AG20443 (cell line): ENCODE measurements around the gene TBXAS1.

Experiments
- DNase-seq: peaks from one replicate; pipeline ENCODE4 v3.0.0; 2012; ENCODE audit warnings: low spot score, mixed read lengths

The TBXAS1 gene

DNA sequence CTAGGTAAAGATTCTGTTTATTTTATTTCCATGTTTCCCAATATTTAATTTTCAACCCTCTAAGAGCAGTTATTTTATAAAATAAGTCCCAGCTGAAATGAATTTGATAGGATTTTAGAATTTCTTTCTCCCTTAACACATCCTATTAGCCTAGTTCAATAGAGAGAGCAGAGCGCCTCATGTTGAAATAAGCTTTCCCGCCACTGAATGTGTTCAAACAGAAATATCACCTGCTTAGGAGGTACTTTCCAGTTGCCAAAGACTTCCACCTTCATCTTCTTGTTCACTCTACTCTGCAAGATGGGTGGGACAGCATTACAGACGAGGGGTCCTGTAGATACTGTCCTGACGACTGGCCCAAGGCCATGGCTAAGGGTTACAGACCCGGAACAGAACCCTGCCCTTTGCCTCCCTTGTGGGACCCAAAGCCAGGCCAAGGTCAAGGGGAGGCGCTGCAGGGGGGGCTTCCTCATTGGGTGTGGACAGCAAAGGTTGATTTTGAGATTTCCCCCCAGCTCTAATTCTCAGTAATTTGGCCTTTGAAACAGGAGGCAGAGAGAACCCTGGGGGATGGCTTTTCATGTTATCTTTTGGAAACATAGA lies 171.7 kb downstream of the TBXAS1 start:
- DNase-seq, result no peak

DNA sequence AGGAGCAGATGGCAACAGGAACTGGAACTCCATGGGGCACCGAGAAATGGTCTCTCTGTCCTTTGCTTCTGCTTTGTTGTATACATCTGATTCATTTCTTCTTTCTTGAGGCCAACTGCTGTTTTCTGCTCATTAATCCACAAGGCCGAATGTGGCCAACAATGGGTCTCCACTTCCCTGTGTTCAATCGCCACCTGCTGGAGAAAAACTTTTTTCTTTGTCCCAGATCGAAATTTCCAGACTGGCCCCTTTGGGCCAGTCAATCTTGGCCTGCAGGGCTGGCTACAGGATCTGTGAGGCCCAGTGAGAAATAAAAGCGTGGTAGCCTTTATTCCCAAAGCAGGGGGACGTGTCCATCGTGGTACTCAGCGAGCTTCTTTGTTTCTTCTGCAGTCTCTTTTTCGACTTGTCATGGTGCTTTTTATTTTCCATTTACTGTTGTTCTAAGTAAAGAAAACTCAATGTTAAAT lies 174.9 kb downstream of the TBXAS1 start:
- peak; percentile 81 for DNase-seq

DNA sequence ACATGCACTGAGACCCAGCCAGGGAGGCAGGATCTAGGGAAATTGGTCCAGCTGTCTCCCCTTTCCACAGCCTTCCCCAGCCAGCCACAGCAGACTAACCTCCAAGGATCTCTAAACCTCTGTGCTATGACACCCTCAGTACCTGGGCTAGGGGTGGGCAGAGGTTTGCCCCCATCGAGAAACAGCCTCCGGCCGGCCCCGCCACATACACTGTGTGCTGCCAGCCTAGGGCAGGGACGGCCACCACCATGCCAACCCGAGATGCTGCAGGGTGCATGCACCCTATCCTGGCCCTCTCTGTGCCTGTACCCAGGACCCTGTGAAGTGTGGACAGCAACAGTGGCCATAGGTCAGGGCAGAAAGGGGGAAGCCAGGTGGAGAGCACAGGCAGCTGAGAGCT lies 175.6 kb downstream of the TBXAS1 start:
- no peak for DNase-seq

DNA sequence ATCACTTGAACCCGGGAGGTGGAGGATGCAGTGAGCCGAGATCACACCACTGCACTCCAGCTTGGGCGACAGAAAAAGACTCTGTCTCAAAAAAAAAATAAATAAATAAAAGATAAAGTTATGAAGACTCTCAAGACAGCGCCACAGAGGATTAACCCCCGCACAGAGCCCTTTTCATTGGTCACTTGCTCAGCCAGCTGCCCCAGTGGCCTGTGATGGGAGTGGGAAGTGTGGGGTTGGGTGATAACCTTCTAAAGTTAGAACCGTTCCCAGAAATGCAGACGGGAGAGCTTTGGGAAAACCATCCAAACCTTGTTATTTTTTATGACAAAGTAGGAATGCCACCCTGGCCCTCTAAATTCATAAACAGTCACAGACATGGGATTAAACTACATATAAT lies 176.3 kb downstream of the TBXAS1 start:
- no peak for DNase-seq

DNA sequence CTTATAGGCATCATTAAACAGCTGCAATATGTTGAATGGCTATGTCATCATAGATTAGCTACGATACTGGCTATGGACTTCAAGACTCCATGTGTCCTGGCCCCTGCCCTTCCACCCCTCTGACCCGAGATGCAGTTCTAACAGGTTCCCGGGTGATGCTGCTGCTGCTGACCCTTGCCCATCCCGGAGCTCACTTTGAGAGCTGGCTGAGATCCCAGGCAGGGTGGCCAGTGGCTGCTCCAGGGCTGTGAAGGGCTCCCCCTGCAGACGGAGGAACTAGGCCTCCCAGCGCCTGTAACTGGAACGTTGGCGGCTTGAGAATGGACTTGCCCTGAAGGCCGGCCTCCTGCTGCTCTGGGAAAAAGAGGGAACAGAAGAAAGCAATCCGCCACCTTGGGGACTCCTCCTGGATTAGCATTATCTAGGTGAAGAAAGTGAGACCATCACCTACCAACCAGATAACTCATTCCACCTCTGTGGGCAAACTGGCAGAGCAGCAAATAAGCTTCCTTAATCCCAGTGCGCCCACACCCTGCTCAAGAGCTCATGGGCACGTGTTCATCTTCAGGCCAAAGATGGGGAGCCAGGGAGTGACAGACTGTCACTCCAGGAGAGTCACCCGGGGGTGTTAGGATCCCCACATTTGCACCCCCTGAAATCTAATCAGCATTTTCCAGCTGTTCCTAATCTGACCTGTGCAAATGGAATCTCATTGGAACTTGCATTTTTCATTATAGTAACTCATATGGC lies 176.9 kb downstream of the TBXAS1 start:
- DNase-seq, result peak; percentile 61

DNA sequence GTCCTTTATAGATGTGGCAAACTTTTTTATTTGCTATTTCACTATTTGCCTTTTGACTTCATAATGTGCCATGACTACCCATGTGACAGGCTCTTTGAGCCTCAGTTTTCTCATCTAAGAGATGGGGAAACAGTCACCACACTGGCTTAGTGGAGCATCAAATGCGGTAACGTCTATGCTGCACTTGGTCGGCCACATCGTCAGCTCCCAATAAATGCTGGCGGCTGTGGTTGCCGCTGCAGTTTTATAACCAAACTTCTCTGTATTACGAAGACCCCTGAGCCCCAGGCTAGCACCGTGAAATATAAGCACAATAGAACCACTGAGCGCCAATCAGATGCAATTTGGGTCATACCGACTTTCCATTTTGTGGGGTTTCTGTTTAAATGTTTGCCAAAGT lies 177.5 kb downstream of the TBXAS1 start:
- no peak for DNase-seq

DNA sequence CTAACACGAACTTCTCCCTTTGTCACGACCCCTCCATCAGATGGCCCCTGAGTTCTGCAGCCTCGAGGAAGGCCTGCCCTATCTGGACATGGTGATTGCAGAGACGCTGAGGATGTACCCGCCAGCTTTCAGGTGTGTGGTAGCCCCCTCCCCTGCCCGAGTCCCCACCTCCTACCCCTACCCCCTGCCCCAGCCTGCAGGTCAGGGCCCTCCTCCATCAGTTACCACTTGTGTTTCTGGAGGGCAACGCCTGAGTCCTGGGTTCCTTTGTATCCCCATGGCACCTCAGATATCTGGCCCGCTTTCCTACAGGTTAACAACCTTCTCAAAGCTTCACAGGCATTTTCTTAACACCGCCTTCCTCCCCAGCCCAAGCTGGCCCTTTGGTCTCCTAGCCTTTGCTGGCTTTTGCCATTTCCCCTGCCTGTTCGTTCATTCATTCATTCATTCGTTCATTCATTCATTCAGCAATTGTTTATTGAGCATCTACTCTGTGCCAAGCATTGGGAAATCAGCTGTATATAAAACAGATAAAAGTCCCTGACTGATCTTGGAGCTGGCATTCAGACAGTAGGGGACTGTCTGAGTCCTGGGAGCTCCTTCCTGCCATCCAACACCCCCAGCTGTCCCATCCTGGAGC lies 178.1 kb downstream of the TBXAS1 start:
- no peak for DNase-seq

DNA sequence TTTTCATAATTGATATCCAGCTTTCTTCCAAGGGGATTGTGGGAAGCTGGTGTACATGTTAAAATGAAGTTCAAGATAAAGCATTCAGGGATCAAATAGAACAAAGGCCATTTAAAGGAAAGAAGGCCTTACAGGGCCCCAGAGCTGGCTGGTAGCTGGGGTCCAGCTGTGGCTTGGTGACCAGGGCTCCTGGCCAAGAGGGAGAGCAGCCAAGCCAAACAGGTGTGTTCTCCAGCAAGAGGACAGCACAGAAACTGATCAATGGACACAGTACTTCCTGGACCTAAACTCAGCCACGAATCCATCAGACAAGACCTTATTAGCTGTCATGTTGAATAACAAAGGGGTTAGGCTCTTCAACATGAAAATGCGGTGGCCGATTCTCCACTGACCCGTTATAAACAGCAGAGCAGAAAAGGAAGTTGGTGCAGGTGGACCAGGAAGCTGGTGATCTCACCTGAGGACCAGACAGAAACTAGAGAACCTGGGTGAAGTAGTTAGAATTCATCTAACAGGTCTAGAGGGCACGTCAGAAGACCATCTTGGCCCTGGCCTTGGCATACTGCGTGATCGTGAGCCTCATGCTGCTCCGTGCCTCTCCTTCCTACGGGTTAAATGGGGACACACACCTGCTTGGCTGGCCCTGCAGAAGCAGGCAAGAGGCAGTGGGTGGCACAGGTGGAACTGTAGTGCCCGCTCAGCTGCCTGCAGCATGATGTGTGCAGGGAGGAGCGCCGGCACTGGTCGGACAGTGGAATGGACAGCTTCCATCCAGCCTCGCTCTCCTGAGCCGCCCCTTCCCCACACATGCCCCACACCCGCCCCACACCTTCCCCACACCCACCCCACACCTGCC lies 179.9 kb downstream of the TBXAS1 start:
- DNase-seq, result no peak

DNA sequence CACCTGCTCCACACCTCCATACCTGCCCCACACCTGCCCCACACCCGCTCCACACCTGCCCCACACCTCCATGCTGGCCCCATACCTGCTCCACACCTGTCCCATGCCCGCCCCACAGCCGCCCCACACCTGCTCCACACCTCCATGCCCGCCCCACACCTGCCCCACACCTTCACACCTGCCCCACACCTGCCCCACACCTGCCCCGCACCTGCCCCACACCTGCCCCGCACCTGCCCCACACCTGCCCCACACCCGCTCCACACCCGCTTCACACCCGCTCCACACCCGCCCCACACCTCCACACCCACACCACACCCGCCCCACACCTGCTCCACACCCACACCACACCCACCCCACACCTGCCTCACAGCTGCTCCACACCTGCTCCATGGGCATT lies 180.7 kb downstream of the TBXAS1 start:
- no peak for DNase-seq

DNA sequence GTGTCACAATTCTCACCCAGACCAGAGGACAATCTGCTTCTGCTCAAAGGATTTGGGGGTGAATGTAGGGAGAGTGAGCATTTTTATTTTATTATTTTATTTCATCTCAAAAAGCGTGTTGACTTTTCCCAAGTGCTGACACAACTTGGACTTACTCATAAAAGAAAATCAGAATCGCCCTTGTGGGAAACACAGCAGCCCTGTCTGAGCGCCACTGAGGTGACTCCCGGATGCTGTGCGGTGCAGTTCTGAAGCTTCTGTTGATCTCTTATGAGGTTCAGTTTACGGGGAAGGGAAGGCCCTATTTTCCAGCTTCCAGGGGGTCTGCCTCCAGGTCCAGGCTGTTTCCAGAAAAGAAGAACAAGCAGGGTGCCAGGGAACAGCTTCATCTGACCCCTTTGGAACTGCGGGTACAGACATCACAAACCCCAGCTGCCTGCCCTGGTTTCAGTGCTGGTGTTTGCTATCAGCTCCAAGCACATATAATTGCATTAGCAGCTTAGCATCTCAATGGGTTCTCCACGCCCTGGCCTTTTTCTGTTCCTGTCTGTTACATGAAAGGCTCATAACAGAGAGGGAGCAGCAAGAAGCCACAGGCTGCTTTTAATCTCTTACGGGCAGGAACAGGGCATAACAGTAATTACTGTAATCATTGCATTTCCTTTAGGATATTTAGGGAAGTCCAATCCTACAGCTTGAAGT lies 181.3 kb downstream of the TBXAS1 start:
- DNase-seq, result no peak

DNA sequence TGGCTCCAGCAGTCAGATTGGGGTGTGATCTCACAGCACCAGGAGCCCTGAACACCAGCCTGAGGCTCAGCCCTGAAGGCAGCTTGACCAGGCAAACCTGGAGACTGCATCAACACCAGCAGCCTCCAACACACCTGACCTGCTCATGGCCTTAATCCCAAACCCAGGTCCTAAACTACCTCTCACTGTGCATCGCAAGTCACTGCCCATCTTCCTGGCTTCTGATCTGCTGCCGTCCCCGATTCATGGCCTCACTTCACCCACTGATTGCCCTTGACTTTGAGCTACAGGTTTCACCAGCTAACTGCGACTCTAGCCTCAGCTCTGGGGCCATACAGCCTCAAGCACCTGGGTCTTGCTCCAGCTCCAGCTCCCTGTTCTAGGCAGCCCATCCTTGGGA lies 184.6 kb downstream of the TBXAS1 start:
- DNase-seq, result no peak

DNA sequence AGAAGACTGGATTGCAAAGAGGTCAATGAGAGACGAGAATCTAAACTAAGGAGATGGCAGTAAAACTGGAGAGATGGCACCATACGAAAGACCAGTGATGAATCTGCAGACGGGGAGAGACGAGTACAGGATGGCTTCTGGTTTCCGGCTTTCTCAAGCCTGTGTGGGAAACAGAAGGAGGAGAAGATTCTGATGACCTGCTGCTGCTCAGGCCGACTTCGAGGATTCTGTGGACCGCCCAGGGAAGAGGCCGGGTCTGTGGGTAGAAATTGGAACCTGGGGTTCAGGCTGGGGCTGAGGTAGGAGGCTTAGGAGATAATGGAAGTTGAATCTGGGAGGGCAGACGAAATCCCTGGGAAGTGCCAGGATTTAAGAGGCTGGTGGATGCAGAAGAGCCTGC lies 185.1 kb downstream of the TBXAS1 start:
- DNase-seq, result no peak

DNA sequence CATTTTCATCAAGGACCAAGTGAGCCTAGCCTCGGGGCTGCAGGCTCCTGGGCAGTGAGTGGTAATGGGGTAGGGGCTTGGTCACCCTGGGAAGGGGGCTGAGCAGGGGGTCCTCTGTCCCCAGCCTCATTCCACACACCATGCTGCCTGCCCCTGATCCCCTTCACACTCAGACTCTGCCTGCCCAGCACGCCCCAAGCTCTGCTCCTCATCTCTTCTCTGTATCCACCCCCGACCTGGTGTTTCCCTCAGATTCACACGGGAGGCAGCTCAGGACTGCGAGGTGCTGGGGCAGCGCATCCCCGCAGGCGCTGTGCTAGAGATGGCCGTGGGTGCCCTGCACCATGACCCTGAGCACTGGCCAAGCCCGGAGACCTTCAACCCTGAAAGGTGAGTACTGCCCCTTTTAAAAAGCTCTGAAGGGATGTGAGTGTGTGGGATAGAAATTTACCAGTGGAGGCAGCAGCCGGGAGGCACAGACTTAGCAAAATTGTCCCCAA lies 186.5 kb downstream of the TBXAS1 start:
- no peak for DNase-seq

DNA sequence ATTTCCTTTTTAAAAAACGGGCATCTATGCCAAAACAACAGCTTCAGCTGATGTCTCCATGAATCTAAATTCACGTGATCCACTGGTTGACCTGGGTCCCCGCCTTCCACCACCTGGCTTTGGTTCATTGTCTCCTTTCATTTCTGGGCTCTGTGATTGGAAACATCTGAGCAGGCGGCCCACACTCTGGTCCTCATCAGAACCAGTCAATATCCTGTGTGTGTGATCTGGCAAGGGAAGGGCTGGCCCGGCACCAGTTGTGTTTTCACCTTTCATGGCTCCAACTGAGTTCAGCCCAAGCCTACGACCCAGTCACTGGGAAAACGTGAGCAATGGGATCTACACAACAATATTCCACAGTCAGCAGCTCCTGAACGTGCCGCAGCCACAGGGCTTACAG lies 187.5 kb downstream of the TBXAS1 start:
- DNase-seq, result no peak

DNA sequence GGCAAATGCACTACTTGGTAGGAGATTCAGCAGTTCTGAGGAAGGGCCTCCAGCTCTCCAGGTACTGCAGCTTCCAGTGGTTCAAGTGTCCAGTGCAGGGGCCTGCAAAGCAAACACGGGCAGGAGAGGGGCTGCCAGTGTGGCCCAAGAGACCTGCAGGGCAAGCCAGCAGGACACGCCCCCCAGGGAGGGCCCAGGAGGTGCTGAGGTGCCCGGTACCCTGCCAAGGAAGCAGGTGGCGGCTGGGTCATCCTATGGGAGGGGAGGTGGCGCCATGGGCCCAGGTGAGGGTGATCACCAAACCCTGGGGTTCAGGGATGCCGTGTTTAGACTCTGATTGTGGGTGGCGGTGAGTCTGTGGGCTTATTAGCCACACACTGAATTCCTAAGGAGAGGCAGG lies 188.0 kb downstream of the TBXAS1 start:
- DNase-seq, result no peak

DNA sequence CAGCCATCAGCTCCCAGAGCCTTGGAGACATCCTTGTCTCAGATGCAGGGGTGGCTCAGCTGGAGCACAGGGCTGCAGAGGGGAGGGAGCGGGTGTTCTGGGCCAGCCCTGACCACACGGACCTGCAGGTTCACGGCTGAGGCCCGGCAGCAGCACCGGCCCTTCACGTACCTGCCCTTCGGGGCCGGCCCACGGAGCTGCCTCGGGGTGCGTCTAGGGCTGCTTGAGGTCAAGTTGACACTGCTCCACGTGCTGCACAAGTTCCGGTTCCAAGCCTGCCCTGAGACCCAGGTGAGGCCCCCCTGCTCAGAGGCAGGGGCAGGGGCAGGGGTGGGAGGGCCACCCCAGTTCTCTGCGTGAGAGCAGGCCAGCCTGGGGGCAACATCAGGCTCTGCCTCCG lies 188.5 kb downstream of the TBXAS1 start:
- DNase-seq, result no peak

DNA sequence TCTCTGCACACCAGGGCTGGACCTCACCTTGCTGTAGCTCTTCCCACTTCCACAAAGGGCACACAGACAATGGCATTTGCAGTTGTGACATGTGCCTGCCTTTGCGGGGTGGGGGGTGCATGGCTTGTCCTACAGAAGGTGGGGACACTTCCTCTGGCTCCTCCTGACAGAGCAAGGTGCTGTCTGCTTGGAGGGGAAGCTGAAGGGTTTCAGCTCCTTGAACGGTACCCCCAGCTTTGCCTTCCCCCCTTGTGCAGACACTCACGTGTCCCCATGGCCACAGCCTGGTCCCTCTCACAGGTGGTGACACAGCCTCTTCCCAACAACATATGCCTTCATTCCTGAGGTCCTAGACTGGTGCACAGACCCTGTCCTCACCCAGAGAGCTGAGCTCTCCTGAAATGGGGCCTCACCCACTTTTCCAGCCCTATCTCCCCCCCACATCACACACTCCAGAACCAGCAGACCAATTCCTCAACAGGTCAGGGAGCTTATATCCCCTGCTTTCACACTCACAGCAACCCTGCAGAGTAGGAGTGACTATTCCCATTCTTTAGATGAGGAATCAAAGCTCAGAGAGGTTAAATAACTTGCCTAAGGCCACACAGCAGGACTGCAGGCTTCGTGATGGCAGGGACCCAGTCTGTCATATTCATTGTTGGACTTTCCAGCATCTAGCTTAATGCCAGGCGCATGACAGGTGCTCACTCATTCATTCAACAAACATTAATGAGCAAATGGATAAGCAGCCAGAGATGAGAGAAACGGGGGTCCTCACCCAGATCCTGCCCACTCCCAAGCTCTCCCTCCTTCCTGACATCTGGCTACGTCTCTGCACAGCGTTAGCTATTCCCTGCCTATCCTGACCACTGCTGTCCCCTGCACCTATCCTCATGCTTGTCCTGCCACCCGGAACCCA lies 189.3 kb downstream of the TBXAS1 start:
- no peak for DNase-seq

DNA sequence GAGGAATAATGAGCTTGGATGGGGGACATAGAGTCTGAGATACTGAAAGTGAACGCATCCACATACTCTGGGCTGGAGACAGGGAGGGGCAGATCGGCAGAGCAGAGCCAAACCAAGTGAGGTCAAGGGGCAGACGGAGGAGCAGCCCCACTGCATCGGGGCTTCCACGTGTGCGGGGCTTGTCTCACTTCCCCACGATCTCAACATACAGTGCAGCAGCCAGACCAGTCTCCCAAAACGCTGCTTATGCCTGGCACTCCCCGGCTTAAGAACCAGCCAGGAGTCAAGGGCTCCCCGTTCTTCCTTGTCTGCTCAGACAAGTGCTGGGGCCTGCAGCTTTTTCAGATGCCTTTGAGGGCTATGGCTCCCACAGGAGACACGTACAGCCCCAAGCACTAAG lies 190.1 kb downstream of the TBXAS1 start:
- no peak for DNase-seq

DNA sequence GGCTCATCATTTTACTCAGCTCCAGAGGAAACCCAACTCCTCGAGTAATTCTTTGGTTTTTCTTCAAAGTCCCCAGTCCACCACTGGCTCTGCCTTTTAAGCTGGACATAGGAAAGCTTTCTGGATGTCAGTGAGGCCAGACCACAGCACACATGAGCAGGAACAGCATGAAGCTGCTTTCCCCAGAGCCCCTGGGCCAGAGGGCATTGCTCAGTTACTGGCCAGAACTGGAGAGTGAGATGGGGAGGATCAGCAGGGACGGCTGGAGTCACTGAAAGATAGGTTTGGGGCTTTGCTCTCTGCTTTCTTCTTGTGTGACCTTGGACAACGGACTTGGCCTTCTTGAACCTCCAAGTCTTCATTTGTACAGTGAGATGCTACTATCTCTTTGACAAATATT lies 190.5 kb downstream of the TBXAS1 start:
- DNase-seq, result no peak

DNA sequence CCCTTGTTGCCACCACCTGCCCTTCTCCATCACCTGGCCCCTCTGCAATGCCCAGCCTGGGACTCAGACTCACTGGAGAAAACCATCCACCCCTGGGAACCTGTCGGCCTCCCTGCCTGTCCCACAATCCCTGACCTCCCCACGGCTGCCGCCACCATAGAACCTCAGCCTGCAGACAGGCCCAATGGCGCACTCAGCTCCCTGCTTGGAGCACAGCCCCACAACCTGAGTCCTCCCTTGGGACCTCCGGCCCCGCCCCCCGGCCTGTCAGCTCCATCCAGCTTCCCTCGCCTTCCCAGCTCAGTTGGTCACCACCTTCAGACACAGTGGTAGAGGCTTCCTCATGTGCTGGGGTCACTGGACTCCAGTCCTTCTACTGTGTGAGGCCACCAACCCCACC lies 192.5 kb downstream of the TBXAS1 start:
- DNase-seq, result no peak
